Adrenal gland (tissue), 5 donors: ENCODE measurements around the gene ATF6B.

Experiments
- CTCF ChIP-seq, 6 experiments: fragments of 450-650 bp in 4 of 6; fragments of 200-600 bp in 2 of 6; sonication (generic) in 1 of 6; IDR thresholded peaks; 1 replicate in 5 of 6; 2 replicates in 1 of 6; pipeline versions ENCODE4 v1.5.1 to v1.8.0; 2016 to 2021; ENCODE audit warnings: antibody characterized with exemption in 6 of 6, mild to moderate bottlenecking in 2 of 6, moderate library complexity in 1 of 6
- POLR2A ChIP-seq, 2 donors: fragments of 450-650 bp; IDR thresholded peaks; one replicate each; pipeline ENCODE4 v1.6.1; 2017; ENCODE audit warnings: antibody characterized with exemption in 2 of 2, mild to moderate bottlenecking in 2 of 2, moderate library complexity in 1 of 2
- donor health status: DM: no; HTN: no; CAD: no.

DNA sequence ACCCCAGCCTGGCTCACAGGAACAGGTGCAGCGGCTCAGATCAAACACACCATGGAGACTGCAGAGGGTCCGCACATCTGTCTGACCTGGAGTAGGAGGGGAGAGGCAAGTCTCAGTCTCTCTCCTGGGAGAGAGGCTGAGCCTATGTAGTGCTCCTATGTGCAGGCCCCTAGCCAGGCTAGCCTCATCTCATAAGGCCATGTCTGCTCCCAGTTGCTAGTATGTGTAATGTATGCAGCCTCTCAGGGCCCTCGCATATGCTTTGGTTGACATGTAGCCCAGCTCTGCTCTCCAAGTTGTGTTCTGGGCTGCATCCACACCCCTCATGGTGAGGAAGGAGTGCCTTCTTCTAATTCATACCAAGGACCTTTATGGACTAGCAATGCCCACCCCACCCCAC lies 30.7 kb downstream of the ATF6B start:
- no peak for TF ChIP-seq CTCF (IDR thresholded peaks at IDR 0.05)
- no peak for TF ChIP-seq POLR2A (IDR thresholded peaks at IDR 0.05)
